Activated CD8-positive, alpha-beta T cell treated with anti-CD3 and anti-CD28 coated beads for 36 hours (primary cell): ENCODE data around the gene TSN. TPM values are rescaled to one million over a fixed set of nuclear protein-coding genes. Genes with fewer than 3 reads are reported as not detected.

Experiments
- ATAC-seq: fragments of 200-7000 bp; cut with Tn5 transposase; one replicate; pipeline ENCODE4 v1.10.0; 2021; ENCODE audit warnings: mild to moderate bottlenecking, moderate library complexity
- CTCF ChIA-PET: fragments of 350-600 bp; sonication (Branson Sonifier 250); formaldehyde crosslinking; loops from one replicate; lab custom pipeline; 2021; ENCODE audit warnings: antibody characterized with exemption; lab: Charles Lee
- POLR2A ChIA-PET: fragments of 350-600 bp; sonication (Branson Sonifier 250); formaldehyde crosslinking; loops from one replicate; lab custom pipeline; 2021; ENCODE audit warnings: antibody characterized with exemption; lab: Charles Lee
- DNase-seq: peaks from one replicate; pipeline ENCODE4 v3.0.0-alpha.2; 2020
- H3K27ac Mint-ChIP-seq: one replicate; pipeline ENCODE4 v1.8.0; 2021; ENCODE audit warnings: mild to moderate bottlenecking, mixed read lengths
- H3K27me3 Mint-ChIP-seq: one replicate; pipeline ENCODE4 v1.8.0; 2021; ENCODE audit warnings: mixed read lengths
- H3K36me3 Mint-ChIP-seq: one replicate; pipeline ENCODE4 v1.8.0; 2021; ENCODE audit warnings: low read depth, mixed read lengths
- H3K4me1 Mint-ChIP-seq: one replicate; pipeline ENCODE4 v1.8.0; 2021; ENCODE audit warnings: low read depth, mixed read lengths
- H3K4me3 Mint-ChIP-seq: one replicate; pipeline ENCODE4 v1.8.0; 2021; ENCODE audit warnings: mild to moderate bottlenecking, moderate library complexity, mixed read lengths
- H3K9me3 Mint-ChIP-seq: one replicate; pipeline ENCODE4 v1.8.0; 2021; ENCODE audit warnings: mixed read lengths
- intact Hi-C: fragments of 100-400 bp; cut with micrococcal nuclease; formaldehyde crosslinking; loops from one replicate; pipeline ENCODE4 v1.10.0; 2022
- total RNA-seq, 2 experiments: library from RNA; stranded (reverse); gene quantifications; one replicate each; pipeline ENCODE4 v1.2.3, GENCODE V29; 2021
- TF ChIP-seq, protein P1 (sequence below): fragments of 200-600 bp; IDR thresholded peaks from one replicate; pipeline ENCODE4 v1.8.0; 2022; ENCODE audit warnings: antibody characterized with exemption, mild to moderate bottlenecking

The TSN gene
- total RNA-seq, 2 experiments from 2014 or later, result 55.9 to 58.1 TPM

DNA sequence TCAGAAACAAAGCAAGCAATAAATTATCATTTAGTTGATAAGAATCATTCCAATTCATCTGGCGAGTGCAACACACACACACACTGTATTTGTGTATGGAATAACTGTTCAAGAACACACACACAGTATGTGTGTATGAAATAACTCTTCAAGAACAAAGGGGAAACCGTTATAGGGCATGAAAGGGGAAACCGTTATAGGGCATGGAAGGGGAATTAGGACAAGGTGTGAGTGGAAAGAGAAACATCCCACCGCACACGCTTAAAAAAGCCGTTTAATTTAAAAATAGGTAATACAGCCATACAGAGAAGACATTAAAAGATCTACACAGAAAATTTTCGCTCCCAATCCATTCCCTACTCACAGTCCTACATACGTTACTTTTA is 607 bp upstream of the TSN start:
- H3K36me3 Mint-ChIP-seq, result peaks cover 18% of the 10 kb centered on the region
- no peaks in the 10 kb centered on the region for H3K9me3 Mint-ChIP-seq

GRCh38 chr2:121764681-121765228 is 9.3 kb downstream of the TSN start:
- peaks cover 7% of the 10 kb centered on the region for H3K4me1 Mint-ChIP-seq
- CTCF ChIA-PET, result no interaction called here

More for the DNA sequence above, 607 bp upstream of the TSN start:
- intact Hi-C loops, result loop anchor here (2.0 kb wide), 1 partner anchor 18 kb away; the partner anchor contains the start of gene NIFK
- TF ChIP-seq, protein P1, sequence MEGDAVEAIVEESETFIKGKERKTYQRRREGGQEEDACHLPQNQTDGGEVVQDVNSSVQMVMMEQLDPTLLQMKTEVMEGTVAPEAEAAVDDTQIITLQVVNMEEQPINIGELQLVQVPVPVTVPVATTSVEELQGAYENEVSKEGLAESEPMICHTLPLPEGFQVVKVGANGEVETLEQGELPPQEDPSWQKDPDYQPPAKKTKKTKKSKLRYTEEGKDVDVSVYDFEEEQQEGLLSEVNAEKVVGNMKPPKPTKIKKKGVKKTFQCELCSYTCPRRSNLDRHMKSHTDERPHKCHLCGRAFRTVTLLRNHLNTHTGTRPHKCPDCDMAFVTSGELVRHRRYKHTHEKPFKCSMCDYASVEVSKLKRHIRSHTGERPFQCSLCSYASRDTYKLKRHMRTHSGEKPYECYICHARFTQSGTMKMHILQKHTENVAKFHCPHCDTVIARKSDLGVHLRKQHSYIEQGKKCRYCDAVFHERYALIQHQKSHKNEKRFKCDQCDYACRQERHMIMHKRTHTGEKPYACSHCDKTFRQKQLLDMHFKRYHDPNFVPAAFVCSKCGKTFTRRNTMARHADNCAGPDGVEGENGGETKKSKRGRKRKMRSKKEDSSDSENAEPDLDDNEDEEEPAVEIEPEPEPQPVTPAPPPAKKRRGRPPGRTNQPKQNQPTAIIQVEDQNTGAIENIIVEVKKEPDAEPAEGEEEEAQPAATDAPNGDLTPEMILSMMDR, result no peak
- Mint-ChIP-seq H3K27ac (peak overlapping the region; percentile 86), H3K27me3 (no peaks in the 10 kb centered on the region), H3K4me3 (peak overlapping the region; percentile 94), H3K4me1 (peaks cover 29% of the 10 kb centered on the region)
- DNase-seq, result no peak
- POLR2A ChIA-PET, result interaction anchor here (1.4 kb wide), 2 partner anchors 26 to 225 kb away, joined by 3 to 9 read pairs; partner anchors contain the start of gene RNU4ATAC
- CTCF ChIA-PET, result no interaction called here
- ATAC-seq, result no peak

DNA sequence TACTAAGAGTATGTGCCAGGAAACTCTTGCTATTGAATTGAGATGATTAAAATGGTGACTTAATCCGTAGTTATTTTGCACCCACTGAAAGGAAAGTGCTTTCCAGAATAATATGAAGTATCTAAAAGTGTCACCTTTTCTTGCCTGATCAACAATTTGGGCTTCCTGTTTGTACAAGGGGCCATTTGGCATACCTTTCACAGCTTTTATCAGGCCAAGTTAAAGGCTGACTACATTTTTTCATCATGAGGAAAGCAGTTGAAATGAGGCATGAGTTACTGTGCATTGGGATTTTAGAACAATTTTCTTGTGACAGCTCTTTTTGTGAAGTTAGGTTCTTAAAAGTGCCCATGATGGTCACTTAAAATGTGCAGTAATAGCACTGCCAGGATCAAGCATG is 11.2 kb downstream of the TSN start:
- ATAC-seq, result no peak
- Mint-ChIP-seq H3K4me1 (no peaks in the 10 kb centered on the region), H3K27ac (no peak overlapping the region), H3K4me3 (no peak overlapping the region), H3K36me3 (peaks cover 39% of the 10 kb centered on the region), H3K27me3 (no peaks in the 10 kb centered on the region), H3K9me3 (no peaks in the 10 kb centered on the region)
- intact Hi-C loops, result no loop called here
- ChIA-PET POLR2A (interaction anchor here (1.7 kb wide), 1 partner anchor 236 kb away, joined by 5 read pairs; the partner anchor contains the start of gene RNU4ATAC), CTCF (no interaction called here)
- DNase-seq, result no peak
- TF ChIP-seq, protein P1, result no peak

More at GRCh38 chr2:121764681-121765228, 9.3 kb downstream of the TSN start:
- TF ChIP-seq, protein P1, result no peak
- ATAC-seq, result no peak
- no peak overlapping the region for H3K27ac Mint-ChIP-seq
- H3K4me3 Mint-ChIP-seq, result no peak overlapping the region
- DNase-seq, result no peak
- H3K9me3 Mint-ChIP-seq, result no peaks in the 10 kb centered on the region
- intact Hi-C loops, result no loop called here
- POLR2A ChIA-PET, result interaction anchor here (1.2 to 1.7 kb wide), 3 partner anchors 9 to 234 kb away, joined by 3 to 5 read pairs (median 5); partner anchors contain the start of genes RNU4ATAC and TSN
- H3K36me3 Mint-ChIP-seq, result peaks cover 45% of the 10 kb centered on the region
- no peaks in the 10 kb centered on the region for H3K27me3 Mint-ChIP-seq

DNA sequence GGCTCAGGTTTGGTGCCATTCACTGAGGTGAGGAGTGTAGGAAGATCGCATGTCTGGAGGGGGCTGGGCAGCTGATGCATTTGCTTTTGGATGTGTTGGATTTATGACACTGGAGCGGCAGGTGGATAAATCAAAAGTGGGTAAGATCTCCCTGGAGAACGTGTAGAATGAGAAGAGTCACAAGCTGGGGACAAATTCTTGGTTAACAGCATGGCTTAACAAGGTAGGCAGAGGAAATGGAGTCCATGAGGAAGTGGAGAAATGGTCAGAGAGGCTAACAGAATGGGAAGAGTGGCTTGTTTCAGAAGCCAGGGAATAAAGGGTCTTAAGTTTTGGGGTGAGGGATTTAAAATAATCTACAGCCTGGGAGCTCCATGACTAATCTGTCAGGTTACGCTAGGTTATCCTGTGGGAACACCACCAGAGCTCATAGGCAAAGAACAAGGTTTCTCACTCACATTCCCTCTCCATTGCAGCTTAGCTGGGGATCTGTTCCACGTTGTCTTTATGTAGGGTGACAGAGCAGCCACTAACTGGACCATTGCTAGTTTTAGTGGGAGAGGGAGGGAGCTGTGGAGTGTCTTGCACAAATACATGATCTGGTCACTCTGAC is 12.8 kb downstream of the TSN start:
- Mint-ChIP-seq H3K36me3 (peaks cover 36% of the 10 kb centered on the region), H3K27ac (no peak overlapping the region), H3K9me3 (no peaks in the 10 kb centered on the region), H3K4me3 (no peak overlapping the region), H3K4me1 (no peaks in the 10 kb centered on the region), H3K27me3 (no peaks in the 10 kb centered on the region)
- POLR2A ChIA-PET, result interaction anchor here (1.0 to 1.3 kb wide), 3 partner anchors 9 to 238 kb away, joined by 3 read pairs; partner anchors contain the start of gene RNU4ATAC
- intact Hi-C loops, result no loop called here
- ATAC-seq (no peak), DNase-seq (no peak)
- CTCF ChIA-PET, result no interaction called here
- TF ChIP-seq, protein P1, result no peak
